ENCODE results near the gene TMEM184A. TPM values are rescaled to one million over a fixed set of nuclear protein-coding genes. Genes with fewer than 3 reads are reported as not detected.

Gene TMEM184A
- total RNA-seq, 1 experiment from 2014 or later: 16.5 TPM

GRCh38 chr7:1538544-1539180, 17.3 kb downstream of the TMEM184A start:
- POLR2A ChIA-PET: interaction anchor here (0.6 kb wide), 1 partner anchor 23 kb away, joined by 3 read pairs; no protein-coding TSS in a partner anchor

GRCh38 chr7:1537535-1538412, 18.2 kb downstream of the TMEM184A start:
- TSS peak; percentile 77 for BruUV-seq (replicated peaks)
- POLR2A ChIA-PET: interaction anchor here (0.7 to 2.4 kb wide), 3 partner anchors 11 to 33 kb away, joined by 3 to 31 read pairs (median 4); partner anchors contain the start of genes PSMG3 and TMEM184A
- DNase-seq: peak; percentile 52 to 54
- Mint-ChIP-seq H3K27ac (ENCODE audit: unreplicated experiment) (peak overlapping the region; percentile 88), H3K4me3 (ENCODE audit: unreplicated experiment) (peak overlapping the region; percentile 65), H3K36me3 (ENCODE audit: insufficient read depth, unreplicated experiment) (peaks cover 72% of the 10 kb centered on the region), H3K27me3 (ENCODE audit: insufficient read depth, unreplicated experiment) (no peaks in the 10 kb centered on the region), H3K4me1 (ENCODE audit: low read depth, unreplicated experiment) (peaks cover 11% of the 10 kb centered on the region), H3K9me3 (ENCODE audit: unreplicated experiment) (no peaks in the 10 kb centered on the region)
- peaks cover 42% of the 10 kb centered on the region for H3K4me1 ChIP-seq
- no peaks in the 10 kb centered on the region for H3K9me3 ChIP-seq
- H3K4me3 ChIP-seq (ENCODE audit: low read depth, low read length): peak overlapping the region; percentile 28
- H3K36me3 ChIP-seq (ENCODE audit: control insufficient read depth, insufficient read depth, low read length): peaks cover 3% of the 10 kb centered on the region
- TF ChIP-seq CTCF (IDR thresholded peaks at IDR 0.05; ENCODE audit: insufficient read depth in 1 of 2, low read depth in 1 of 2, low read length in 1 of 2, severe bottlenecking in 1 of 2, unreplicated experiment in 1 of 2): no peak
- H3K27me3 ChIP-seq (replicated peaks; ENCODE audit: control insufficient read depth, insufficient read depth, low read length): no peaks in the 10 kb centered on the region
- intact Hi-C loops (cut with micrococcal nuclease; ENCODE audit: unreplicated experiment): loop anchor here (1.0 kb wide), 1 partner anchor 18 kb away; no protein-coding TSS in a partner anchor
- CTCF ChIA-PET: interaction anchor here (0.6 to 3.3 kb wide), 3 partner anchors 18 to 41 kb away, joined by 3 to 28 read pairs (median 4); partner anchors contain the start of gene TMEM184A

More at GRCh38 chr7:1538544-1539180, 17.3 kb downstream of the TMEM184A start:
- intact Hi-C loops (cut with micrococcal nuclease; ENCODE audit: unreplicated experiment): no loop called here
- Mint-ChIP-seq H3K4me1 (ENCODE audit: low read depth, unreplicated experiment) (peaks cover 2% of the 10 kb centered on the region), H3K9me3 (ENCODE audit: unreplicated experiment) (no peaks in the 10 kb centered on the region), H3K27me3 (ENCODE audit: insufficient read depth, unreplicated experiment) (no peaks in the 10 kb centered on the region), H3K36me3 (ENCODE audit: insufficient read depth, unreplicated experiment) (peaks cover 69% of the 10 kb centered on the region), H3K4me3 (ENCODE audit: unreplicated experiment) (no peak overlapping the region), H3K27ac (ENCODE audit: unreplicated experiment) (no peak overlapping the region)
- Histone ChIP-seq H3K4me3 (ENCODE audit: low read depth, low read length) (no peak overlapping the region), H3K27me3 (replicated peaks; ENCODE audit: control insufficient read depth, insufficient read depth, low read length) (no peaks in the 10 kb centered on the region), H3K9me3 (no peaks in the 10 kb centered on the region), H3K36me3 (ENCODE audit: control insufficient read depth, insufficient read depth, low read length) (peaks cover 3% of the 10 kb centered on the region), H3K4me1 (peaks cover 34% of the 10 kb centered on the region)
- CTCF ChIA-PET: no interaction called here
- DNase-seq: no peak
- no TSS peak for BruUV-seq (replicated peaks)
- TF ChIP-seq CTCF (IDR thresholded peaks at IDR 0.05; ENCODE audit: insufficient read depth in 1 of 2, low read depth in 1 of 2, low read length in 1 of 2, severe bottlenecking in 1 of 2, unreplicated experiment in 1 of 2): no peak

Data from Caco-2 (cell line).